ENCODE results near the gene HERPUD2. TPM values are rescaled to one million over a fixed set of nuclear protein-coding genes. Genes with fewer than 3 reads are reported as not detected.

HERPUD2 gene
- total RNA-seq, 1 donor from 2014 or later: 31.8 TPM

GRCh38 chr7:35726654-35727053, 31.7 kb upstream of the HERPUD2 start:
- no peak for DNase-seq (ENCODE audit: extremely low spot score, unreplicated experiment)
- no peak for TF ChIP-seq CTCF (IDR thresholded peaks at IDR 0.05)
- no peak overlapping the region for H3K27ac Mint-ChIP-seq (ENCODE audit: unreplicated experiment)
- H3K4me3 Mint-ChIP-seq (ENCODE audit: unreplicated experiment): no peak overlapping the region
- no peaks in the 10 kb centered on the region for H3K27me3 Mint-ChIP-seq (ENCODE audit: unreplicated experiment)
- H3K9me3 Mint-ChIP-seq (ENCODE audit: unreplicated experiment): no peaks in the 10 kb centered on the region
- H3K36me3 Mint-ChIP-seq (ENCODE audit: unreplicated experiment): no peaks in the 10 kb centered on the region
- peaks cover 8% of the 10 kb centered on the region for H3K4me1 Mint-ChIP-seq (ENCODE audit: unreplicated experiment)

- no peak for DNase-seq (ENCODE audit: extremely low spot score, unreplicated experiment)
- Mint-ChIP-seq H3K27me3 (ENCODE audit: unreplicated experiment) (no peaks in the 10 kb centered on the region), H3K36me3 (ENCODE audit: unreplicated experiment) (no peaks in the 10 kb centered on the region), H3K4me1 (ENCODE audit: unreplicated experiment) (peaks cover 8% of the 10 kb centered on the region), H3K9me3 (ENCODE audit: unreplicated experiment) (no peaks in the 10 kb centered on the region), H3K4me3 (ENCODE audit: unreplicated experiment) (no peak overlapping the region), H3K27ac (ENCODE audit: unreplicated experiment) (no peak overlapping the region)
- TF ChIP-seq CTCF (IDR thresholded peaks at IDR 0.05): no peak
These were observed 30.3 kb upstream of the HERPUD2 start for GRCh38 chr7:35725280-35725680.

GRCh38 chr7:35723011-35723410, 28.1 kb upstream of the HERPUD2 start:
- no peak for DNase-seq (ENCODE audit: extremely low spot score, unreplicated experiment)
- no peaks in the 10 kb centered on the region for H3K27me3 Mint-ChIP-seq (ENCODE audit: unreplicated experiment)
- H3K4me3 Mint-ChIP-seq (ENCODE audit: unreplicated experiment): no peak overlapping the region
- H3K4me1 Mint-ChIP-seq (ENCODE audit: unreplicated experiment): no peaks in the 10 kb centered on the region
- no peaks in the 10 kb centered on the region for H3K36me3 Mint-ChIP-seq (ENCODE audit: unreplicated experiment)
- no peak overlapping the region for H3K27ac Mint-ChIP-seq (ENCODE audit: unreplicated experiment)
- no peaks in the 10 kb centered on the region for H3K9me3 Mint-ChIP-seq (ENCODE audit: unreplicated experiment)
- TF ChIP-seq CTCF (IDR thresholded peaks at IDR 0.05): no peak

- Mint-ChIP-seq H3K27me3 (ENCODE audit: unreplicated experiment) (no peaks in the 10 kb centered on the region), H3K36me3 (ENCODE audit: unreplicated experiment) (no peaks in the 10 kb centered on the region), H3K27ac (ENCODE audit: unreplicated experiment) (no peak overlapping the region), H3K9me3 (ENCODE audit: unreplicated experiment) (no peaks in the 10 kb centered on the region), H3K4me3 (ENCODE audit: unreplicated experiment) (no peak overlapping the region), H3K4me1 (ENCODE audit: unreplicated experiment) (peaks cover 2% of the 10 kb centered on the region)
- no peak for DNase-seq (ENCODE audit: extremely low spot score, unreplicated experiment)
- TF ChIP-seq CTCF (IDR thresholded peaks at IDR 0.05): no peak
These were observed 27.3 kb upstream of the HERPUD2 start for GRCh38 chr7:35722054-35722849.

GRCh38 chr7:35721288-35721687, 26.4 kb upstream of the HERPUD2 start:
- TF ChIP-seq CTCF (IDR thresholded peaks at IDR 0.05): no peak
- no peaks in the 10 kb centered on the region for H3K27me3 Mint-ChIP-seq (ENCODE audit: unreplicated experiment)
- H3K4me1 Mint-ChIP-seq (ENCODE audit: unreplicated experiment): peaks cover 11% of the 10 kb centered on the region
- H3K36me3 Mint-ChIP-seq (ENCODE audit: unreplicated experiment): no peaks in the 10 kb centered on the region
- DNase-seq (ENCODE audit: extremely low spot score, unreplicated experiment): no peak
- H3K4me3 Mint-ChIP-seq (ENCODE audit: unreplicated experiment): no peak overlapping the region
- no peaks in the 10 kb centered on the region for H3K9me3 Mint-ChIP-seq (ENCODE audit: unreplicated experiment)
- no peak overlapping the region for H3K27ac Mint-ChIP-seq (ENCODE audit: unreplicated experiment)
